Glutamatergic neuron (in vitro differentiated cells): ENCODE results near the gene KLK12. TPM values are rescaled to one million over a fixed set of nuclear protein-coding genes. Genes with fewer than 3 reads are reported as not detected.

Experiments used
- DNase-seq: peaks from one replicate; pipeline ENCODE4 v3.0.0; 2022
- H3K27ac Mint-ChIP-seq: one replicate; pipeline ENCODE4 v1.8.0; 2020; ENCODE audit warnings: mild to moderate bottlenecking, mixed read lengths, inconsistent platforms; ENCODE audit not compliant: unreplicated experiment
- H3K27me3 Mint-ChIP-seq: one replicate; pipeline ENCODE4 v1.8.0; 2020; ENCODE audit warnings: mild to moderate bottlenecking, moderate library complexity, mixed read lengths, inconsistent platforms; ENCODE audit not compliant: unreplicated experiment
- H3K36me3 Mint-ChIP-seq: one replicate; pipeline ENCODE4 v1.8.0; 2020; ENCODE audit warnings: mild to moderate bottlenecking, mixed read lengths, inconsistent platforms; ENCODE audit not compliant: unreplicated experiment
- H3K4me1 Mint-ChIP-seq: one replicate; pipeline ENCODE4 v1.8.0; 2020; ENCODE audit warnings: mild to moderate bottlenecking, low read depth, mixed read lengths, inconsistent platforms; ENCODE audit not compliant: unreplicated experiment
- H3K4me3 Mint-ChIP-seq: one replicate; pipeline ENCODE4 v1.8.0; 2020; ENCODE audit warnings: mild to moderate bottlenecking, mixed read lengths, inconsistent platforms; ENCODE audit not compliant: unreplicated experiment
- H3K9me3 Mint-ChIP-seq: one replicate; pipeline ENCODE4 v1.8.0; 2020; ENCODE audit warnings: mild to moderate bottlenecking, moderate library complexity, mixed read lengths, inconsistent platforms; ENCODE audit not compliant: unreplicated experiment
- CTCF ChIP-seq: fragments of 200-600 bp; sonication (generic); IDR thresholded peaks from one replicate; pipeline ENCODE4 v1.5.0; 2021; ENCODE audit not compliant: partially characterized antibody, unreplicated experiment
- total RNA-seq: library from RNA; stranded (reverse); fragmentation: NEBNext Ultra II Directional; extraction: Animal tissue kit (Norgen Biotek cat#: 25700); gene quantifications from one replicate; pipeline ENCODE4 v1.2.1, GENCODE V29; 2021; ENCODE audit not compliant: unreplicated experiment

Gene KLK12
- total RNA-seq, 1 donor from 2014 or later, result 0.66 TPM

DNA sequence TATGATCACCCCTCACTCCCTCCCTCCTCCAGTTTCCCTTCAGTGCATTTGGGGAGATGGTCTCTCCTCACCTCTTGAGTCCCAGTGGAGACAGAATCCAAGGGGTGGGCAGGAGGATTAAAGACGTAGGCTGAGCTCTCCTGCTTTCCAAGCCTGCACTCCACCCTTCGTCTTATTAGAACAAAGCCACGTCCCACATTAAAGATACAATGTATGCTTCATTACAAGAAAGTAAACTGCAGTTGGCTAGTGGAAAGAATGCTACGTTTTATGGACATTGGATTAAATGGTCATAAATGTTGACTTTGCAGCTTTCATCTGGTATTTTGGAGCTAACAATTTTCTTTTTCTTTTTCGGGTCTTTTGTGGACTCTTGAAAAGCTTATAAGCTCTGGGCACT, 6.9 kb downstream of the KLK12 start:
- no peak for TF ChIP-seq CTCF
- Mint-ChIP-seq H3K9me3 (peaks cover 4% of the 10 kb centered on the region), H3K4me3 (no peak overlapping the region), H3K27me3 (peaks cover 7% of the 10 kb centered on the region), H3K36me3 (peaks cover 4% of the 10 kb centered on the region), H3K4me1 (no peaks in the 10 kb centered on the region), H3K27ac (no peak overlapping the region)
- no peak for DNase-seq

DNA sequence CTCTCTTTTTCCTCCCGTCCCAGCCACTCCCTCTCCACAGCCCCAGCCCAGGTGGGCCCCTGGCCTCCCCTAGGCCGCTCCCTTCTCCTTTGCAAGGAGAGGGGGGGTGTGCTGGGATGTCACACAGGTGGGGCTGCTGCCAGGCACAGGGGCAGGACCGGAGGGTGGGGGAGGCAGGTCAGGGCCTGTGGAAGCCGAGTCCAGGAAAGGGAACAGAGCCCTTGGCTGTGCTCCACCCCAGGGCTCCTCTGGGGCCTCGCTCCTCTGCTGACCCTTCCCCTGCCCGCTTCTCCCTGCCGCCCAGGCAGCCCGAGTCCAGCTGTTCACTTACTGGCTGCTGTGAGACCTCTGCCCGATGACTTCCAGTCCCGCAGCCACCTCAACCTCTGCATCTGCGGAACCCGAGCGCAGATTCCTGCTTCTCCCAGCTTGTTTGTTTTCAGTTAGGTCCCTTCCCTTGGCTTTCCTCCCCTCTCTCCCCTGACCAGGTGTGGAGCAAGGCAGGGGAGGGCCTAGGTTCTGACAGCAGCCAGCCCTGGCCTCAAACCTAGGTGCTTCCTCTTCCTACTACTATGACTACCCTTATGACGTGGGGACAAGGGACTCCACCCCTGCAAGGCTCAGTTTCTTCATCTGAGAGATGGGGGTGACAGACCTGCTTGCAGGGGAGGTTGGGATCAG, 7.5 kb downstream of the KLK12 start:
- Mint-ChIP-seq H3K36me3 (peaks cover 4% of the 10 kb centered on the region), H3K9me3 (peaks cover 4% of the 10 kb centered on the region), H3K27me3 (peaks cover 7% of the 10 kb centered on the region), H3K4me3 (no peak overlapping the region), H3K27ac (no peak overlapping the region), H3K4me1 (no peaks in the 10 kb centered on the region)
- no peak for TF ChIP-seq CTCF
- DNase-seq, result no peak

DNA sequence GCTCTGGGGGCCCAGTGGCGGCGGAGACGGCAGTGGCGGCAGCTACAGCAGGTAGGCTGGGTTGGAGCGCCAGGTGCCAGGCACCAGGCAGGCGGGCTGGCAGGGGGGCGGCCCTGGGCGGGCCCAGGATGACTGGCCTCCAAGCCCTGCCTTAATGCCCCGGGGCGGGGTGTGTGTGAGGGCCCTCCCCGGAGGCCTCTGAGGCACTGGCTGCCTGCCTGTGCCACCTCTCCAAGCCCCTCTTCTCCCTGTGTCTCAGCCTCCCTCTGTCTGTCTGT, 8.3 kb downstream of the KLK12 start, which contains the start of gene KLK11:
Gene KLK11, minus strand, starts transcription at position 63 of the 278 bp plus-strand sequence. CDS start 985 bp downstream, outside the sequence.
- Mint-ChIP-seq H3K36me3 (peaks cover 4% of the 10 kb centered on the region), H3K4me3 (peak within 1 kb of the TSS; percentile 56), H3K27ac (peak within 1 kb of the TSS; percentile 1), H3K9me3 (peaks cover 2% of the 10 kb centered on the region), H3K4me1 (no peaks in the 10 kb centered on the region), H3K27me3 (peaks cover 6% of the 10 kb centered on the region)
- TF ChIP-seq CTCF, result no peak
- no peak for DNase-seq

DNA sequence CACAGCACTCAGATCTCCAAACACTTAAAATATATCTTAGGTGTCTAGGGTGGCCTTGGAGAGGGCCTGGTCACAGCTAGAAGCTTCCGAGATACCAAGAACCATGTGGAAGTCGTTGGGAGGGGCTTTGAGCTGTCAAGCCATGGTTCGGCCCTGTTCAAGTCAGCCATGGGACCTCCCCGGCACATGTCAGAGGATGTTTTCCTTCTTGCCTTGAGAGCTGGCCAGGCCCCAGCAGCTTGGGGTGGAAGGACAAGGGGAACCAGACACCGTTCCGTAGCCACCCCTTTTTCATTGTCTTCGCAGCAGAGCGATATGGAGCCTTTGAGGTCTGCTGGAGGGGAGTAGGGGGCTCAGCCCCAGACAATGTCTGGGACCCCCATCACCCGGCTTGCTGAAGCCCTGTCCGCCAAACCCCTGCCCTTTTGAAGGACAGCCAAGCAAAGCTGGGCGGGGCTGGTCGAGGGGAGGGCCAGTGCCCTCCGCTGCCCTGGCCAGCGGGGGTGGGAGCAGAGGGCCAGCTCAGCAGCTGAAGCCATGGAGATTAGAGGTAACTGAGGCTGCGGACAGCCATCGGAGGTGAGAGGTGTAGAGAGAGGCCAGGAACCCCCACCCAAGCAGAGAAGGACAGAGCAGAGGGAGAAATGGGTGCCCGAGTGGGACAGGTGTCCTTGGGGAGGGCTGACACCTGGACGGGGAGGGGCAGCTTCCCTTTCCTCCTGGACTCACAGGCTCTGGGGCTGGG, 8.8 kb downstream of the KLK12 start:
- peaks cover 4% of the 10 kb centered on the region for H3K36me3 Mint-ChIP-seq
- no peak for TF ChIP-seq CTCF
- no peak overlapping the region for H3K27ac Mint-ChIP-seq
- no peak for DNase-seq
- no peaks in the 10 kb centered on the region for H3K4me1 Mint-ChIP-seq
- H3K4me3 Mint-ChIP-seq, result no peak overlapping the region
- peaks cover 3% of the 10 kb centered on the region for H3K27me3 Mint-ChIP-seq
- H3K9me3 Mint-ChIP-seq, result no peaks in the 10 kb centered on the region

DNA sequence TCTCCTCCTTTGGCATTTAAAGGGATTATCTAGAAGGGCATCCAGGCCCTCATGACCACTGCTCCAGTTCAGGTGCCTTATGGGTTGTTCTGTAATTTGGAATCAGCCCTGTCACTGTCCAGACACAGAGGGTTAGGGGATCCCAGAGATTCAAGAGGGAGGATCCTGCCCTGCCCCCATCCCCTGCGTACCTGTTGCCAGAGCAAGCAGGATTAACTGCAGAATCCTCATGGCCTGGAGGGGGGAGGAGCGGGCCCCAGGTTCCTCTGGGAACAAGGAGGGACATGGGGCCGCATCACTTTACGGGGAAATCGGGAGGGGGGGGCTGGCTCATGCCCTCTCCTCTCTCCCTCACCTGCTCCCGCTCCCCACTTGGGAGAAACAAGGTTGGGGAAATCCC, 9.4 kb downstream of the KLK12 start:
- TF ChIP-seq CTCF, result no peak
- no peak for DNase-seq
- H3K27ac Mint-ChIP-seq, result no peak overlapping the region
- H3K4me3 Mint-ChIP-seq, result no peak overlapping the region
- no peaks in the 10 kb centered on the region for H3K9me3 Mint-ChIP-seq
- peaks cover 3% of the 10 kb centered on the region for H3K27me3 Mint-ChIP-seq
- no peaks in the 10 kb centered on the region for H3K4me1 Mint-ChIP-seq
- H3K36me3 Mint-ChIP-seq, result peaks cover 4% of the 10 kb centered on the region
